ENCODE results near the gene DGKD. TPM values are rescaled to one million over a fixed set of nuclear protein-coding genes. Genes with fewer than 3 reads are reported as not detected.

The DGKD gene
- total and polyA plus RNA-seq, 10 of the 15 experiments (the other 5 are each of a cell fraction or from before 2014, with no cell fraction given) = 2.7 to 81.9 (median 27.0) TPM

- intact Hi-C loops (cut with micrococcal nuclease; ENCODE audit: unreplicated experiment) = no loop called here
- in situ Hi-C loops (cut with MboI) = no loop called here
- ChIA-PET SMC1A (ENCODE audit: uncharacterized antibody, unreplicated experiment) (no interaction called here), CTCF (interaction anchor here (0.7 to 0.9 kb wide), 2 partner anchors 8 to 58 kb away, joined by 3 read pairs; partner anchors contain the start of gene DGKD), RAD21 (ENCODE audit: unreplicated experiment) (no interaction called here), POLR2A (no interaction called here)
- Histone ChIP-seq H3K36me3 (ENCODE audit: control insufficient read depth in 2 of 2, insufficient read depth in 2 of 2, low read length in 1 of 2) (peaks cover 1 to 3% of the 10 kb centered on the region in 2 experiments; a peak in 3 of 4 replicates), H3K4me3 (no peak overlapping the region), H3K9me3 (replicated peaks; ENCODE audit: control insufficient read depth, insufficient read depth, low read length) (peaks cover 6% of the 10 kb centered on the region), H4K20me1 (ENCODE audit: control insufficient read depth, insufficient read depth) (no peaks in the 10 kb centered on the region), H3K27ac (ENCODE audit: control insufficient read depth, insufficient read depth) (no peak overlapping the region), H3K79me2 (ENCODE audit: control insufficient read depth, insufficient read depth, low read length) (peaks cover 6% of the 10 kb centered on the region), H3K4me1 (ENCODE audit: control insufficient read depth, insufficient read depth, low read length) (peaks cover 20% of the 10 kb centered on the region), H3K27me3 (replicated peaks in 1 of 2; ENCODE audit: control insufficient read depth in 2 of 2, insufficient read depth in 2 of 2, low read length in 1 of 2) (no peaks in the 10 kb centered on the region), H3K4me2 (ENCODE audit: control insufficient read depth, insufficient read depth) (no peak overlapping the region), H2AFZ (ENCODE audit: control insufficient read depth, low read depth, low read length) (no peak overlapping the region), H3K9ac (ENCODE audit: control insufficient read depth, insufficient read depth, low read length) (no peak overlapping the region)
- FAIRE-seq = no peak
- WGBS (ENCODE audit: insufficient coverage, insufficient replicate concordance, low lambda C conversion rate, missing lambda C conversion rate) = 97% methylated on average over 3 of the region's 3 CpGs
- ATAC-seq = no peak
- DNase-seq (ENCODE audit: low read depth, low spot score) = no peak
- no peak for TF ChIP-seq NFXL1 (IDR thresholded peaks at IDR 0.05; ENCODE audit: borderline replicate concordance)
- no peak for TF ChIP-seq MTA3 (IDR thresholded peaks at IDR 0.05; ENCODE audit: borderline replicate concordance, low read length)
- BruUV-seq (replicated peaks) = no TSS peak
These were observed 58.1 kb downstream of the DGKD start for GRCh38 chr2:233412405-233412804.

GRCh38 chr2:233413046-233413445 is 58.8 kb downstream of the DGKD start:
- ChIA-PET RAD21 (ENCODE audit: unreplicated experiment) (no interaction called here), POLR2A (no interaction called here), SMC1A (ENCODE audit: uncharacterized antibody, unreplicated experiment) (no interaction called here), CTCF (interaction anchor here (0.9 kb wide), 1 partner anchor 9 kb away, joined by 3 read pairs; no protein-coding TSS in a partner anchor)
- intact Hi-C loops (cut with micrococcal nuclease; ENCODE audit: unreplicated experiment) = no loop called here
- peaks cover 6% of the 10 kb centered on the region for H3K9me3 ChIP-seq (replicated peaks; ENCODE audit: control insufficient read depth, insufficient read depth, low read length)
- WGBS (ENCODE audit: insufficient coverage, insufficient replicate concordance, low lambda C conversion rate, missing lambda C conversion rate) = 94% methylated on average over 4 of the region's 4 CpGs
- H2AFZ ChIP-seq (ENCODE audit: control insufficient read depth, low read depth, low read length) = no peak overlapping the region
- no peaks in the 10 kb centered on the region for H3K27me3 ChIP-seq (replicated peaks in 1 of 2; ENCODE audit: control insufficient read depth in 2 of 2, insufficient read depth in 2 of 2, low read length in 1 of 2)
- TF ChIP-seq EGR1 (IDR thresholded peaks at IDR 0.05; ENCODE audit: borderline replicate concordance in 1 of 2, low read depth in 2 of 2, low read length in 2 of 2) = no peak
- no peak for TF ChIP-seq KAT2A (conservative IDR thresholded peaks at IDR 0.05; ENCODE audit: control insufficient read depth, low read depth, low read length)
- no peak for TF ChIP-seq CHD4 (IDR thresholded peaks at IDR 0.05)
- TF ChIP-seq FOXM1 (IDR thresholded peaks at IDR 0.05; ENCODE audit: low read depth, low read length) = no peak
- no peak for TF ChIP-seq TCF7 (IDR thresholded peaks at IDR 0.05; ENCODE audit: borderline replicate concordance)
- no peak for TF ChIP-seq ZNF274 (IDR thresholded peaks at IDR 0.05; ENCODE audit: insufficient read depth, insufficient read length)
- TF ChIP-seq ZZZ3 (IDR thresholded peaks at IDR 0.05; ENCODE audit: control insufficient read depth, insufficient read length, low read depth) = no peak
- no peak for TF ChIP-seq SUPT20H (IDR thresholded peaks at IDR 0.05; ENCODE audit: borderline replicate concordance, control insufficient read depth, low read depth, low read length)
- no peak for TF ChIP-seq TAF1 (IDR thresholded peaks at IDR 0.05; ENCODE audit: borderline replicate concordance, low read depth, low read length)
- TF ChIP-seq HSF1 (IDR thresholded peaks at IDR 0.05; ENCODE audit: low read depth, low read length) = no peak
- TF ChIP-seq CREM (IDR thresholded peaks at IDR 0.05; ENCODE audit: low read depth) = no peak
- H3K4me1 ChIP-seq (ENCODE audit: control insufficient read depth, insufficient read depth, low read length) = peaks cover 26% of the 10 kb centered on the region
- H3K9ac ChIP-seq (ENCODE audit: control insufficient read depth, insufficient read depth, low read length) = no peak overlapping the region
- H3K4me3 ChIP-seq = no peak overlapping the region
- no peaks in the 10 kb centered on the region for H4K20me1 ChIP-seq (ENCODE audit: control insufficient read depth, insufficient read depth)
- H3K36me3 ChIP-seq (ENCODE audit: control insufficient read depth in 2 of 2, insufficient read depth in 2 of 2, low read length in 1 of 2) = peaks cover 1 to 3% of the 10 kb centered on the region in 2 experiments; a peak in 2 of 4 replicates
- H3K27ac ChIP-seq (ENCODE audit: control insufficient read depth, insufficient read depth) = no peak overlapping the region
- FAIRE-seq = no peak
- DNase-seq (ENCODE audit: low read depth, low spot score) = no peak
- no peak for ATAC-seq
- H3K79me2 ChIP-seq (ENCODE audit: control insufficient read depth, insufficient read depth, low read length) = peaks cover 6% of the 10 kb centered on the region
- in situ Hi-C loops (cut with MboI) = no loop called here
- H3K4me2 ChIP-seq (ENCODE audit: control insufficient read depth, insufficient read depth) = no peak overlapping the region
- BruUV-seq (replicated peaks) = no TSS peak
